Measurements from ENCODE around the gene RIPOR2. TPM values are rescaled to one million over a fixed set of nuclear protein-coding genes. Genes with fewer than 3 reads are reported as not detected.
"Not testable (repeated sequence)": the region's sequence is repeated elsewhere in the genome, so short reads cannot be mapped to it uniquely, and the experiment has no call there.

The RIPOR2 gene
- total RNA-seq, 6 experiments from 2014 or later: 9.1 to 20.7 (median 10.2) TPM

GRCh38 chr6:24760210-24760609 lies 175.6 kb downstream of the RIPOR2 start:
- DNase-seq: no peak
- no peak overlapping the region for H3K4me3 Mint-ChIP-seq
- no peaks in the 10 kb centered on the region; the same call in none of the 2 replicates for H3K27me3 Mint-ChIP-seq (ENCODE audit: insufficient read depth)
- TF ChIP-seq, protein P1, sequence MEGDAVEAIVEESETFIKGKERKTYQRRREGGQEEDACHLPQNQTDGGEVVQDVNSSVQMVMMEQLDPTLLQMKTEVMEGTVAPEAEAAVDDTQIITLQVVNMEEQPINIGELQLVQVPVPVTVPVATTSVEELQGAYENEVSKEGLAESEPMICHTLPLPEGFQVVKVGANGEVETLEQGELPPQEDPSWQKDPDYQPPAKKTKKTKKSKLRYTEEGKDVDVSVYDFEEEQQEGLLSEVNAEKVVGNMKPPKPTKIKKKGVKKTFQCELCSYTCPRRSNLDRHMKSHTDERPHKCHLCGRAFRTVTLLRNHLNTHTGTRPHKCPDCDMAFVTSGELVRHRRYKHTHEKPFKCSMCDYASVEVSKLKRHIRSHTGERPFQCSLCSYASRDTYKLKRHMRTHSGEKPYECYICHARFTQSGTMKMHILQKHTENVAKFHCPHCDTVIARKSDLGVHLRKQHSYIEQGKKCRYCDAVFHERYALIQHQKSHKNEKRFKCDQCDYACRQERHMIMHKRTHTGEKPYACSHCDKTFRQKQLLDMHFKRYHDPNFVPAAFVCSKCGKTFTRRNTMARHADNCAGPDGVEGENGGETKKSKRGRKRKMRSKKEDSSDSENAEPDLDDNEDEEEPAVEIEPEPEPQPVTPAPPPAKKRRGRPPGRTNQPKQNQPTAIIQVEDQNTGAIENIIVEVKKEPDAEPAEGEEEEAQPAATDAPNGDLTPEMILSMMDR (IDR thresholded peaks at IDR 0.05): no peak
- H3K9me3 Mint-ChIP-seq: no peaks in the 10 kb centered on the region
- no peaks in the 10 kb centered on the region for H3K4me1 Mint-ChIP-seq (ENCODE audit: low read depth)
- H3K27ac Mint-ChIP-seq: no peak overlapping the region
- H3K36me3 Mint-ChIP-seq (ENCODE audit: low read depth): no peaks in the 10 kb centered on the region

DNA sequence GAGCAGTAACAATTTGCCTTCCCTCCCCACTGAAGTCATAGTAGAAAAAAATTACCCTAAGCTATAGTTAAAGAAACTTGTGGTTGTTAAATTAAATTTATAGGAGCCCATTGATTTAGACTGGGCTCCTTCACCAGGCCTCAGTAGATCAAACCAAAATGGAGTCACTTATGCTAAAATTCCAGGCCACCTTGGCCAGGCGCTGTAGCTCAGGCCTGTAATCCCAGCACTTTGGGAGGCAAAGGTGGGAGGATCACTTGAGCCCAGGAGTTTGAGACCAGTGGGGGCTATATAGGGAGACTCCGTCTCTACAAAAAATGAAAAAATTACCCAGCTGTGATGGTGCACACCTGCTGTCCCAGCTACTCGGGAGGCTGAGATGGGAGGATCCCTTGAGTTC lies 176.0 kb downstream of the RIPOR2 start:
- no peaks in the 10 kb centered on the region for H3K9me3 Mint-ChIP-seq
- no peak overlapping the region for H3K27ac Mint-ChIP-seq
- H3K27me3 Mint-ChIP-seq (ENCODE audit: insufficient read depth): no peaks in the 10 kb centered on the region; the same call in none of the 2 replicates
- no peaks in the 10 kb centered on the region for H3K4me1 Mint-ChIP-seq (ENCODE audit: low read depth)
- H3K4me3 Mint-ChIP-seq: no peak overlapping the region
- no peak for DNase-seq
- TF ChIP-seq, protein P1 (IDR thresholded peaks at IDR 0.05): no peak
- no peaks in the 10 kb centered on the region for H3K36me3 Mint-ChIP-seq (ENCODE audit: low read depth)

- H3K36me3 Mint-ChIP-seq (ENCODE audit: low read depth): no peaks in the 10 kb centered on the region
- no peak overlapping the region for H3K4me3 Mint-ChIP-seq
- peaks cover 6% of the 10 kb centered on the region; the same call in 1 of the 2 replicates for H3K9me3 Mint-ChIP-seq
- DNase-seq: no peak
- H3K27ac Mint-ChIP-seq: no peak overlapping the region
- no peaks in the 10 kb centered on the region; the same call in none of the 2 replicates for H3K27me3 Mint-ChIP-seq (ENCODE audit: insufficient read depth)
- TF ChIP-seq, protein P1 (IDR thresholded peaks at IDR 0.05): no peak
- no peaks in the 10 kb centered on the region for H3K4me1 Mint-ChIP-seq (ENCODE audit: low read depth)
Observed at GRCh38 chr6:24757611-24758010, 178.1 kb downstream of the RIPOR2 start.

- peaks cover 6% of the 10 kb centered on the region; the same call in 1 of the 2 replicates for H3K9me3 Mint-ChIP-seq
- TF ChIP-seq, protein P1 (IDR thresholded peaks at IDR 0.05): no peak
- no peak overlapping the region for H3K4me3 Mint-ChIP-seq
- no peaks in the 10 kb centered on the region; the same call in none of the 2 replicates for H3K27me3 Mint-ChIP-seq (ENCODE audit: insufficient read depth)
- H3K4me1 Mint-ChIP-seq (ENCODE audit: low read depth): no peaks in the 10 kb centered on the region
- H3K27ac Mint-ChIP-seq: no peak overlapping the region
- no peak for DNase-seq
- 0 out of 2 replicates have a peak, but pooled peaks cover 5% of the 10 kb centered on the region for H3K36me3 Mint-ChIP-seq (ENCODE audit: low read depth)
Observed at GRCh38 chr6:24755279-24755678, 180.5 kb downstream of the RIPOR2 start.

- H3K4me3 Mint-ChIP-seq; H3K27me3 Mint-ChIP-seq (ENCODE audit: insufficient read depth); DNase-seq; H3K9me3 Mint-ChIP-seq; H3K27ac Mint-ChIP-seq; H3K4me1 Mint-ChIP-seq (ENCODE audit: low read depth); H3K36me3 Mint-ChIP-seq (ENCODE audit: low read depth): not testable (repeated sequence)
Observed at GRCh38 chr6:24754378-24754777, 181.4 kb downstream of the RIPOR2 start.

Other genes with a start within 250 kb of the RIPOR2 start
- 100 to 1,000 TPM; 105 to 120 (median 115) TPM for gene C6orf62, start 216.8 kb downstream of the RIPOR2 start, total RNA-seq (2021; fragmentation: NEBNext Ultra II Directional; extraction: Animal tissue kit (Norgen Biotek cat#: 25700))
- gene GMNN, start 161.0 kb downstream of the RIPOR2 start, total RNA-seq (2021; fragmentation: NEBNext Ultra II Directional; extraction: Animal tissue kit (Norgen Biotek cat#: 25700)): 10 to 100 TPM; 17.2 to 33.3 (median 27.4) TPM
- not detected for gene ARMH2, start 137.0 kb downstream of the RIPOR2 start, total RNA-seq (2021; fragmentation: NEBNext Ultra II Directional; extraction: Animal tissue kit (Norgen Biotek cat#: 25700))